GM12891 (cell line): Measurements from ENCODE around the gene CLEC18C.
"Not testable (repeated sequence)": the region's sequence is repeated elsewhere in the genome, so short reads cannot be mapped to it uniquely, and the experiment has no call there.

Experiments used
- POLR2A ChIP-seq: IDR thresholded peaks from 2 replicates; pipeline ENCODE4 v1.6.1; 2011; ENCODE audit warnings: low read depth, low read length, control low read depth
- POLR2AphosphoS5 ChIP-seq: IDR thresholded peaks from 2 replicates; pipeline ENCODE4 v1.6.1; 2011; ENCODE audit warnings: low read depth, low read length, control low read depth
- TAF1 ChIP-seq: IDR thresholded peaks from 2 replicates; pipeline ENCODE4 v1.6.1; 2011; ENCODE audit warnings: low read depth, low read length, control low read depth

DNA sequence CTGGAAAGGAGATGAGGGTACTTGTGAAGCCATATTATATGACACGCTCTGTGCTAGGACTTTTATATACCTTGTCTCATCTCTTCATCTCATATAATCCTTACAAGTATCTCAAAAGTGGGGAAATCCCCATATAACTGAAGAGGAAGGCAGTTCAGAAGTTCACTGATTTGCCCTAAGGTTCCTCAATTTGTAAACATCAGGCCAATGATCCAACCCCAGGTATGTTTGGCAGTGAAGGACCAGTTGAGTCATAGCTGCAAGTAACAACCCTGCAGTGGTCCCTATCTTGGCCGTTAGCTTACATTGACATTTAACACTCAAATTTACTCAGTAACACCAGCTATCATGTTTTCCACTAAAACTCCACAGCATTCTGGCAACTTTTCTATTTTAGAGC is 45.0 kb downstream of the CLEC18C start:
- TF ChIP-seq POLR2AphosphoS5, POLR2A, TAF1: not testable (repeated sequence)
